ENCODE measurements around the gene POLR3C.
"Not testable (repeated sequence)": the region's sequence is repeated elsewhere in the genome, so short reads cannot be mapped to it uniquely, and the experiment has no call there.

Gene POLR3C

GRCh38 chr1:145822779-145823331 lies 1.1 kb upstream of the POLR3C start:
- DNase-seq: not testable (repeated sequence)

- no peak for DNase-seq
Observed at GRCh38 chr1:145824499-145824842, 471 bp downstream of the POLR3C start.

- DNase-seq: no peak
Observed at GRCh38 chr1:145826030-145826429, 2.0 kb downstream of the POLR3C start.

GRCh38 chr1:145827966-145828365 lies 4.0 kb downstream of the POLR3C start:
- DNase-seq: no peak

DNA sequence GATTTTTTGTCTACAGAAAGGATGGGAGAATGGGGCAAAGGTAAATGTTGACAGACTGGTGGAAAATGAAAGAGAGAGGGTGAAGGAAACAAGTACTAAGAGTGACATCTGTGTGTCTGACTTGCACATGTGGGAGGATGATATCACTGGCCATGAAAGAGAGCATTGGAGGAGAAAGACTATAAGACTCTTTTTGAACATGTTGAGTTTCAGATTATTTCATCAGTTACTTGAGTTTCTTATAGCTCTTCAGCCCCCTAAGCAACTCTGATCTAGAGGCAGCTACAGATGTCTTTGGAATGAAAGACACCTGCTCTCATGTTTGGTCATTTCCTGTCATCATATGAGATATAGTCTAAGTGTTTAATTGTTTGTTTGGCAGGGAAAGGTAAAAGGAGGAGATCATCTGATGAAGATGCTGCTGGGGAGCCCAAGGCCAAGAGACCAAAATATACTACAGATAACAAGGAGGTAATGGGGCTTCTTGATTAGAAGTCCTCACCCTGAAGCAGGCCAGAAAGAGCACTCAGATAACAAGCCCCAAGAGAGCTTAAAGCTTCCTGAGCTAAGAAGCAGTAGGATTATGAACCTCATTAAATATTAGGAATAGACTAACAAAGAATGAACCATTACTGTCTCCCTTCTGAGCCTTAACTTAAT lies 4.5 kb downstream of the POLR3C start:
- no peak for DNase-seq

DNA sequence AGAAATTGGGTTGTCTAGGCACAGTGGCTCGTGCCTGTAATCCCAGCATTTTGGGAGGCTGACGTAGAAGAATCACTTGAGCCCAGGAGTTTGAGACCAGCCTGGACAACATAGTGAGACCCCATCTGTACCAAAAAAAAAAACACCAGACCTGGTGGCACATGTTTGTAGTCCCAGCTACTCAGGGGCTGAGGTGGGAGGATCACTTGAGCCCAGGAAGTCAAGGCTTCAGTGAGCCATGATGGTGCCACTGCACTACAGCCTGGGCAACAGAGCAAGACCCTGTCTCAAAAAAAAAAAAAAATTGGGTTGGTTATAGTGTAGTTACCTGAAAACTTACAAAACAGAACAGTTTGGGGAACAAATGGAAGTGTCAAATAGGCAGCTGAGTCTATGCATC lies 6.8 kb downstream of the POLR3C start:
- not testable (repeated sequence) for DNase-seq

DNA sequence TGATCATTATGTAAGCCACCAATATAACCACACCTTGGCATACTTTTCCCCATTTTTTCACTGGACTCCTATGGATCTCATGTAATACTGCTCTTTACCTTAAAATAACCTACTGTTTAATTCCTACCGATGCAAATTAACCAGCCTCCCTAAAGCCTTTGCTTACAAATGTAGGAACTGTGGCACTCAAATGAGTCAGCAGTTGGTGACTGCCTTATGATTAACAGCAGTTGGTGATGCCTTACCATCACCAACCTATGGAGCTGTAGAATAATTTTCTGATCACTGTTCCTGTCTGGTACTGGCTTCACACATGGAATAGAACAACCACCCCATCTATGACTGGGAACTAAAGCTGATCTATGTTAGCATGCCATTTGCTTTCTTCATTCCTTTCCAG lies 13.7 kb downstream of the POLR3C start:
- no peak for DNase-seq

- no peak for DNase-seq
Observed at GRCh38 chr1:145843031-145843430, 19.0 kb downstream of the POLR3C start.

DNA sequence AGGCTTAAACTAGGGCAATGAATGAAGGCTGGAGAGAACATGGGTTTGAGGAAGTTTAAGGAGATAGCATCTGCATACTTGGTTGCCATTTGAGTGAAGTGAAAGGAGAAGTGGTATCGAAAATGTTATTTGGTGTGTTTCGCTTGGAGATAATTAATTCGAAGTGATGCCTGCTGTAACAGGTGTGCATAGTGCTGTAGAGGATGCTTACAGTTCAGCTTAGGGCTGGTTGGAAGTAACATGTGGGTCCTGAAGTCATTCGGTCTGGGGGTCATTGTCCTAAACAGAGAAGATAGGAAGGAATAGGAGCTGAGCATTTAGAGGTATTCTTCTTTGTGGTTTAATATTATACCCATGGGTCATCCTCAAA lies 21.1 kb downstream of the POLR3C start:
- no peak for DNase-seq

- DNase-seq: peak; percentile 84
Observed at GRCh38 chr1:145845514-145846161, 21.6 kb downstream of the POLR3C start, which contains the start of gene NUDT17. NUDT17 (plus strand) TSS chr1:145845630; CDS start chr1:145845641, 11 bp downstream.

DNA sequence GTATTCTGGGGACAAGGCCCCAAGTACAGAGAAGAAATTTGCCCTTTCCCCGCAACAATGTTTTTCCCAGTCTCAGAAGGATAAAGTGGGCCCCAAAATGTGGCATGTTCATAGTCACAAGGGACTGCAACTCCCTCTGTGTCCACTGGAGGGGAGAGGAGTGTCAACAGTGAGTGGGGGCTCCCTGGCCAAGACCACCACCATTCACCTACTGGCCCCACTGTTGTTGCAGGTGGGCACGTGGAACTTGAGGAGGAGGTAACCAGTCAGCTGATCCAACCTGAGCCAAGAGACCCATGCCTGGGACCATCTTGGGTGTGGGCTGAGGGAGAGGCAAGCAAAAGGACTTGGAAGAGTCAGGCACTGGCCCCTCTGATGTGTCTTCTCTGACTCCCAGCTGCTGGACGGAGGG lies 22.2 kb downstream of the POLR3C start:
- DNase-seq: peak; percentile 34

DNA sequence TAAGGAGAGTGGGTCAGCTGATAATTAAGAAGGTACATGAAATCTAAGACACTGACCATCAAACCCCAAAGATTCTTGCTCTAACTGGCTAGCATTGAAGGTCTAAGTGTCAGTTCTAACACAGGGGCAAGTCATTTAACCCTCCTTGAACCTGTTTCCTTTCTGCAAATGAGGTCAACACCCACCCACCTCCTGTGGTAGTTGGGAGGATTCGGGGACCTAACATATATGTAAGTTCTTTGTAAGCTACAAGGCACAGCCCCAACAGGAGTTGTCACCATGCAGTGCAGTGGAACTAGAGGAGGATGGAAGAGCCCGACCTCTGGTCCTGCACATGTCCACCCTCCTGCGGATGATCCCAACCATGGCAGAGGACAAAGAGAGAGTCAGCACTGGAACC lies 23.8 kb downstream of the POLR3C start:
- no peak for DNase-seq

DNA sequence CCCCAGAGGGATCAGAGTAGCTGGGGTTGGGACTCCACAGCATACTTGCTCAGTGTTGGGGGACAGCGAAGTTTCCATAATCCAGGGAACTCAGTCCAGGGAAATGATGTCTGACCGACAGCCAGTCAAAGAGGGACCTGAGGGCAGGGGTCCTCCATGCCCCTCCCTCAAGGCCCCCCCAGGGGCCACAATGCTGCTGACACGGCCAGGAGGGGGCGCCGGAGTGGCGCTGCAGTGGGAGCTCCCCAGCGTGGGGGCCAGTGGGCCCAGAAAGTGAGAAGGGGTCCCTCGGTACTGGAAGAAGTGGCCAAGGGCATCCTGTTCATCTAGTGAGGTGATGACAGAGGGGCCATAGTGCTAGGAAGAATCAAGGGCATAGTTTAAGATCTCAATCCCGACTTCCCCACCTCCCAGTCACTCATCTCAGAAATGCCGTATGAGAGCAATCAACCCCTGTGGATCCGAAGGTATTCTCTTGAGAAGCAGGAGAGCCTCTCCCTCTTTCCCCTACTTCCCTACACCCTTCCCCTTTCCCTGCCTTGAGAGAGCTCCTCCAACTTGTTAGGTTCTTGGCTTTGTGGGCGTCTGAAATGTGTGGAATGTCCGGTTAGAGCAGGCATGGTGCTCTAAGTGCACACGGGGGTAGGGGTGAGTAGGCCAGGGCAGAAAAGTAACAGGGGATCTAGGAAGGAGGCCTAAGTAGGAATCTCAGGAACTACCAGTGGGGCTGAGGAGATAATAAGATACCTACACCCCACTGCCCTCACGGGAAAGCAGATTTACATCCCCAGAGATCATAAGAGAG lies 25.6 kb downstream of the POLR3C start:
- DNase-seq: no peak

- DNase-seq: peak; percentile 12
Observed at GRCh38 chr1:145855426-145855948, 31.5 kb downstream of the POLR3C start.

DNA sequence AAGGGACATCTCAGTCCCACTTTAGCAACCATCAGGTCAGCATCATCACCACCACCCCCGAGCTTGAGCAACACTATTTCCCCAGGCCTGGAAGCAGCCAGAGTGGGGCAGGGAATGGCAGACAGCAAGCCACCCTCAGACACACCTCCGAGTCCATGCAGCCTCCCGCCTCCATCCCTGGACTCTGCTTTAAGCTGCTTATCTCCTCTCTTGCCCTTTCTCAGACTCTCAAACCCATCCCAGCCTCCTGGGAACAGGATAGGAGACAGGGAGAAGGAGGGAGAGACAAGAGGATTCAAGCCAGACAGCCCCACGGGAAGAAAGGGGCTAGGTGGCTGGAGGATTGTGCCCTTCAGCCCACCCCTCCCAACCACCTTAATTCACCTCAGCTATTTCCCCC lies 33.2 kb downstream of the POLR3C start:
- DNase-seq: no peak

GRCh38 chr1:145858238-145858900 lies 34.4 kb downstream of the POLR3C start:
- peak; percentile 82 for DNase-seq

DNA sequence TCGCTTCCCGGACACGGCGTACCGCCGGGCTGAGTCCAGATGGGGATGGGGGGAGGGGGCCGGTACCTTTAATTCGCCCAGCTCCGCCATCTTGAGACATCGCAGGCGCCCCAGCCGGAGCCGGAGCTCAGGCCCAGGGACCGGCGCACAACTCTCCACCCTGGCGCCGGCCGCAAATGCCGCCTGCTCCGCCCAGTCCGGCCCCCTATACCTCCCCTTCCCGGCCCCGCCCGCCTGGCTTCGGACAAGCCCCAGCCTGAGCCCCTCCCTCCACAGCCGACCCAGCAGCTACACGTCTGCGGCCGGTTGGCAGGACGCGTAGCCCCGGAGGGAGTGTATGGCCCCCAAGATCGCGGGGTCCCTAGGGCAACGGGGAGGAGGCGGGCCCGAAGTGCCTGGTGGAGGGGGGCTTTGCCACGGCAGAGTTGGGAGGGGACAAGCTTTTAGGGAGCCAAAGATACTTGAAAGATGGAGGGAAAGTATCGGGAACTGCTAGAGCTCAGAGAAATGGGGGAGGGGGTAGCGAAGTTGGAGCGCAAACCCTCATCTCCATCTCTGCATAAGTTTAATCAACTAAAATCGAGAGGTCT lies 35.0 kb downstream of the POLR3C start, which contains the start of gene PIAS3:
Gene PIAS3, minus strand, starts transcription at position 181 of the 590 bp plus-strand sequence. Its CDS starts 91 bp downstream, at position 90.
- DNase-seq: peak; percentile 86

DNA sequence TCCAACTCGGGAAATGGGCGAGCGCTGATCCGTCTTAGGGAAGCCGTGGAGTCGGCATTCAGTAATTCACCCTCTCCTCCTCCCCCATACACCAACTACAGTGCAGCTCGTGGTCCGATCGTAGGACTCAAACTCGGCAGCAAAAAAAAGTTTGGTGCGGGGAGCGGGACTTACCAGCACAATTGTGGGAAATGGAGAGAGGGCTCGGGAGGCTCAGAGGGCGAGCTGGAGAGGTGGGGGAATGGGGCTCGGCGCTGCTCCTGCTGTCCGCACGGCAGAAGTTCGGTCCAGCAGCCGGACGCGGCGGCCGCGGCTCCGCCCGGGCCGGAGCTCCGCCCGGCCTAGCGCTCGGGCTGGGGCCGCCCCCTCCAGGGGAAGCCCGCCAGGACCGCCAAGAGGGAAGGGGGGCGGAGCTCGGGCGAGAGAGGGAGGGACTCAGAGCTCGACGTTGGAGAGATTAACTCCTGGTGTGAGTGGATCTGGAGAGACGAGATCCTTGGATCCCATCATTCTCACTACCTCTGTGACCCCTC lies 35.6 kb downstream of the POLR3C start:
- peak; percentile 82 for DNase-seq

DNA sequence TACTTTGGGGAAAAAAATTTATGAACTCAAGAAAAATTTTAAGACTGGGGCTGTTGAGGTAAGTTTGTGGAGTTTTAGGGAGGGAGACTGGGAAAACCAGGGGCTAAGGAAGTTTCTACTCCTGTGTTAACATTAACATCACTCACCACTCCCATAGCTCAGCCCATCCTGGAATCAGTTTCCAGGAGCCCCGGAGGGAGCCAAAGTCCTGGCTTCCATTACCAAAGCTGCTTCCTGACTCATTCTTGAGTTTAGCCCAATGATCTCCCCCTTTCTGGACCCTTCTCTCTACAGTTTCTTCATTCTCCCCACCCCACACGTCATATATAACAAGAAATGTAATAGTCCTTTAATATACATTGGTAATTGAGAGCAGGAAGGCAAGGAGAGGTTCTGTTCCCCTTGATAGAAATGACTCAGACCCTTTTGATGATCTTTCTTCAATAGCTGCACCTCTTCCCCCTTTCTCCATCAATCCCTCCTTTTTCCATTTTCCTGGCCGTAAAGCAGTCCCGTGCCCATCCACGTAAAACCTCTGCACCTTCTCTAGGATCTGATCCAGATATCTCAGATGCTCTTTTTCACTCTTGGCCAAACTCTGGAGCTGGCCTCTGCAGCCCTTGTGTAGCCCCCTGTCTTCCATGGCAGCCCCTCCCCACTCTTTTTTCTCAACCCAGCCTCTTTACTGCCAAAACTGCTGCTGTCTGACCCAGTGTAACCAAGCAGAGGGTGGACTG lies 39.5 kb downstream of the POLR3C start:
- DNase-seq: no peak

GRCh38 chr1:145868232-145868631 lies 44.2 kb downstream of the POLR3C start:
- no peak for DNase-seq

Data from CD4-positive, alpha-beta T cell treated with Interleukin-6 for 4 hours (primary cell).